HT1080 (cell line): ENCODE data around the gene DRAXIN. TPM values are rescaled to one million over a fixed set of nuclear protein-coding genes. Genes with fewer than 3 reads are reported as not detected.
A peak's percentile ranks its signal among the peaks of the same experiment; 100 is the strongest.

Experiments used
- DNase-seq: peaks from one replicate; pipeline ENCODE4 v3.0.0-alpha.2; 2015; ENCODE audit warnings: low read depth
- total RNA-seq: library from RNA; depleted of rRNA; stranded (reverse); fragments of >200 nt; shearing (Covaris generic); gene quantifications from 2 replicates; pipeline ENCODE4 v1.2.3, GENCODE V29; 2014

The DRAXIN gene
- total RNA-seq, 1 experiment from 2014 or later: 0.32 TPM

DNA sequence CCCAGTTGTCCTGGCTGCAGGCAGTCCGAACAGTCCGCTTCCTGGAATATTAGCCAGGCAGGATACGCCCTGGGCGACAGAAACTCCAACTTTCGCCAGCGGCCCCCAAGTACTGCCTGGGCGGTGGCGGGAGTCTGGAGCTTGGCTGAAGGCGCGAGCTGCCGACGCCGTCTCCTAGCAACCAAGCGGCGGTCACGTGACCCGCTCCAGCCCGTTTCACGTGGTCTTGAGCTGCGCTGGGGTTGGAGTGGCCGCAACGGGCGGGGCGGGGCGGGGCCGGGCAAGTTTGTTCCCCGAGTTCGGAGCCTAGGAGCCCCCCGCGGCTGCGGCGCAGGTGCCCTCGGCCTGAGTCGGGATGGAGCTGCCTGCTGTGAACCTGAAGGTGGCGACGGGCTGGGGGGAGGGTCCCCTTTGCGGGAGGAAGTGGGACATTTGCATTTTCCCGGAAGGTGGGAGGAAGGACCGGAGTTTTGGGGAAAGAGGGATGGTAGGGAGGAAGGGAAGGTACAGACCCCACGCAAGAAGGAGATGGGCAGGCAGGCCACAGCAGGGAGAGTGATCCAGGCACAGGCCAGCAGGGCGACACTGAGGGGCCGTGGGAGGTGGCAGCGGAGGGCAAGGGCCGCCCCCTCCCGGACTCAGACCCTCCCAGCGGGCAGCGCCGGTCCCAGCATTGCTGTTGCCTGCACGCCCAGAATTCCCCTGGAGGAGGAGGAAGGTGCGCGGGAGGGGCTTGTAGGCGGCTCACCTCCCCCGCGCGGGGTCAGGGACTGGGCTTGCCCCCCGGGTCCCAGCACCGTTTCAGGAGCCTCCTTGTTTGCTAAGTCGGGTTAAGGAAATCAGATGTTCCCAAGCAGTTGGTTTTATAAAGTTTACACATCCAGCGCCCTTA lies 44.6 kb downstream of the DRAXIN start, which contains the start of gene AGTRAP:
Gene AGTRAP (plus strand): TSS at position 283 of the 892 bp plus-strand sequence. CDS start 73 bp downstream, at position 356.
- peak; percentile 87 for DNase-seq

DNA sequence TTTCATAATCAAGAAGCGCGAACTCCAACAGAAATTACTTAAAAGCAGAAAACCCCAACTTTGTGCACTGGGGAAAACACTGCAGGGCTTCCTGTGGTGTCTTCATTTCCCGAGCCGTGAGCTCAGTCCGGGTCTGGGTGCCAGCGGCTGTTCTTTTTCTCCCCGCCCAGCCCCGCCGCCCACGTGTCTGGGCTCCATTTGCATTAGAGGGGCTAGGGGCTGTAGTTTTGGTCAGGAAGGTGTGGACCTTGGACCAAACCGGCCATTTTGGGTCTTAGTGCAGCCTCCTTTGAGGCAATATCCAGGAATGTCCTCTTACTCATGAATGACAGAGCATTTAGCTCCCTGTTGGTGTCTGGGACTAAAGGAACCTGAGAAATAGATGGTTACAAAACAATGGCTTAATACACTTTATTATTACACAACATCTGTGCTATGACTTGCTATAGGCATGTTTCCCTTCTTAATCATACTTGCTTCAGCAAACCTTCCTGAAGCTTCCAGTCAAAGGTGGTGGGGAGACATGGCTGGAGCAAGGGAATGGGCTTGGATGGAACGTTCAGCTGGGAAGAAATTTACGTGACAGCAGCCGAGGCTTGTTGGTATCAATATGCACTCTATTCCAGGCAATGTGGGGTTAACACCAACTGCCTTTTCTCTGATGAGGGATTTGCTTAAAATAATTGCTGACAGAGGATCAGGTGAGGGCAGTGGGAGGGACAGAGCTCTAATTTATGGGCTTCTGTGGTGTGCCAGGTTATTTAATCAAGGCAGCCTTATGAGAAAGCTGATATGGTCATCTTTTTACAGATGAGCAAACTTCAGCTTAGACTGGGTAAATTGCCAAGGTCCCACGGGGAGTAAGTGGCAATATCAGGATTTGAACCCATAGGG lies 45.5 kb downstream of the DRAXIN start:
- peak; percentile 77 for DNase-seq

DNA sequence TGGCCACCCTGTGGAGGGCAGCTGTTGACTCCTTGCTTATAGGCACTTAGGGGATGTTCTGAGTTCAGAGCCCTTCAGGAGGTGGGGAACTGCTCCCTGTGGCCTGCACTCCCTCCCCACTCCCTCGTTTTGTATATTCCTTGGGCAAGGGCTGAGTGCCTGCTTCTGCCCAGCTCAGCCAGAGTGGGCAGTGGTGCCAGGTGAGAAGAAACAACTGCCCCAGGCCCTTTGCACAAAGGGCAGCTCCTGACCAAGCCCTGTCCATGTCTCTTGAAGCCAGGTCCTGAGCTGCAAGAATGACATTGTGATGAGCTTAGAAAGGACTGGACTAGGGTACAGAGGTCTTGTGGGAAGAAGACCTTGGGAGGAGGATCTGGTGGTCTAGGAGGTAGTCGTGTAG lies 46.6 kb downstream of the DRAXIN start:
- no peak for DNase-seq

DNA sequence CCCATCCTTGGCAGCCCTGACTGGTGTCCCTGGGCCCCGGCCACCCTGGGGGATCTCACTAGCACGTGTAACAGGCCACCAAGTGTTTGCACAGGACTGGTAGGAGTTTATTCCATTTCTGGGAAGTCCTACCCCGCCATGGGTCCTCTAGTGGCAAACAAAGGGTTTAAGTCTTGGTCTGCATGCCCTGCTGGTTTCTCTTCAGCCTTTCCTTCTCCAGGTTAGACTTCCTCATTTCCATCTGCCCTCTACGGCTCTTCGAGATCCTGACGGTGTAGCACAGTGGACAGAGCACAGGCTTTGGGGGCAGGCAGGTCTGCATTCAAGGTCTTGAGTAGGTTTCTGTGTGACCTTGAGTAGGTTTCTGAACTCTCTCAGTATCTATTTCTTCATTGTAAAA lies 47.3 kb downstream of the DRAXIN start:
- no peak for DNase-seq

DNA sequence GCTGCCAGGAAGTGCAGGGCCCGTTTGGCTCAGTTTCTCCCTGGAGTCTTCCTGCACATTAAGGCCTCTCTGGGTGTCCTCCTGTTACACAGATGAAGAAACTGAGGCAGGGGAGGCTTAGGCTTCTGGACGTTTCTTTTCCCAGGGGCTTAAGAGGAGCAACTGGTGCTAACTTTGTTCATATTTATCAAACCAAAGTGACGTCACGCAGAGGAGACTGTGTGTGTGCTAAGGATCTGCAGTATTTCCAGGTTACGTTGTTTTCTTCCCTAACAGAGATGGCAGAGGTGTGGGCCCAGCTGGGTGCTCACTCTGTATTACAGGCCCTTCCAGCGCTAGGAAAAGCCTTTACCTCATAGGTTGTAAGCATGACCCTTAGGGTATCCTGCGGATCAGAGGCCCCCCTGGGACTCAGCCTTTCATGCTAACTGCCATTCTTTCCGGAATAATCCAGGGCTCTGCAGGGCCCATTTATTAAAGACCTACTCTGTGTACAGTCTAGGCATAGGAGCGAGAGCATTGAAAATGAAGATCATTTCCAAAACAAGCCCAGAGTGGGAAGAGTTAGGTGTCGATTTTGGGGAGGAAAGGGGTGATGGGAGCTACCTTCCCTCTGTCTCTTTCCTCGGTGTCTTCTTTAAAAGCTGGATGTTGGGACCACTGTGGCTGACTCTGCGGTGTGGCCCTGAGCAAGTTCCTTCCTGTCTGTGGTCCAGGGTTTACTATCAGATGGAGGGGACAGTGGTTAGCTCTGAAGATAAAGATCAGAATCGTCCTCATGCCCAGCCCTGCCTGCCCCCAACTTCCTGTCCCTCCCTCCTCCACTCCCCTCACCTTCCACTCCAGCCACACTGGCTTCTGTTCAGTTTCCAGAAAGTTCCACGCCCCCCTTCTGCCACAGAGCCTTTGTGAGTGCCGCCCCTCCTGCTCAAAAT lies 49.0 kb downstream of the DRAXIN start:
- DNase-seq: peak; percentile 23

DNA sequence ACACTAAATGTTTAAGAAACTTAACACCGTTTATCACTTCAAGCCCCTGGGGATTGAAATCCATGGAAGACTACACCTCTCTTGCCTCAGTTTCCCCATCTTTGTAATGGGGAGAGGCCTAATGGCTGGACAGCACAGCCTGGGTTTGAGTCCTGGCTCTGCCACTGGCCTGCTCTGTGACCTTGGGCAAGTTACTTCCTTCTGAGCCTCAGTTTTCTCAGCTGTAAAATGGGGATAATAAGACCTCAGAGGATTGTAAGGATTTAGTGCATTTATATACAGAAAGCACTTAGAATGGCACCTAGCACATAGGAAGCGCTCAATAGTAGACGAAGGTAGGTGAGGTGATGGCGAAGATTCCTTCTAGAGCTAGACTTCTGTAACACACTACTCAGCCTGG lies 50.0 kb downstream of the DRAXIN start:
- no peak for DNase-seq

DNA sequence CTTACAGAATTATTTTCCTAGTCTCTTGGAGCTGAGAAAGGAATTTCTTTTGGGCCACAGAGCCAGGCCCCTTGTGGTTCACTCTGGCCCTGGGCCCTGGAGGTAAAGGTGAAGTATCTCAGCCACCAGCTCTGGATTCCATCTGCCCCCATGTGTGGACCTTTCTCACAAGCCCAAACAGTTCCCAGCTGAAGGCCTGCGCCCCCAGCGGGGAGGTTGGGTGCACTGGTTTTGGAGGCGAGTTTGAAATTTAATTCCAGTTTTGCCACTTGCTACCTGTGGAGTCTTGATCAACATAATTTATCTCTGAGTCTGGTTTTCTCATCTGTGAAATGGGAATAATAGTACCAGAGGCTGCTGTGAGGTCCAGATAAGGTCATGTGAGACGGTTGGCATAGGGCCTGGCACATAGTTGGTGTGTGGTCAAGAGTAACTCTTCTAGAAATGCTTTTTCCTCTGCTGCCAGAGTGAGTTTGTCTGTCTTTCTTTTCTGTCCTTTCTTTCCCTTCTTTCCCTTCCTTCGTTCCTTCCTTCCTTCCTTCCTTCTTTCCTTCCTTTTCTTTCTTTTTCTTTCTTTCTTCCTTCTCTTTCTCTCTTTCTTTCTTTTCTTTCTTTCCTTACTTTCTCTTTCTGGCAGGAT lies 50.5 kb downstream of the DRAXIN start:
- DNase-seq: no peak

DNA sequence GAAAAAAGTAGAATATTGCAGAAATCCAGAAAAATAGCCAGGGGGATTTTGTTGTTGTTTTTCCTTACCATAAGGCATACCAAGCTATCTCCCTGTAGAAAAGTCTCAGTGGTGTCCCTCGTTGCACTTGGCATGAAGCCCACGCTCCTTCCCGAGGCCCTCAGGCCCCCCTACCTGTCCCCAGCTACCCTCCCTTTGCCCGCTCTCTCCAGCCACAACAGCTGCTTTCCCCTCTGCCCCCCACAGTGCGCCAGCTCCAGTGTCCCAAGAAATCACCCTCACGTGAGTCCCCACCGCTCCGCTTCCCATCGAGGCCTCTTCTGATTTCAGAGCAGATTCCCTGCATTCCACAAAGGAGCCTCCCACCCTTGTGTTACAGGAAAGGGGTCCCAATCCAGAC lies 52.8 kb downstream of the DRAXIN start:
- no peak for DNase-seq

DNA sequence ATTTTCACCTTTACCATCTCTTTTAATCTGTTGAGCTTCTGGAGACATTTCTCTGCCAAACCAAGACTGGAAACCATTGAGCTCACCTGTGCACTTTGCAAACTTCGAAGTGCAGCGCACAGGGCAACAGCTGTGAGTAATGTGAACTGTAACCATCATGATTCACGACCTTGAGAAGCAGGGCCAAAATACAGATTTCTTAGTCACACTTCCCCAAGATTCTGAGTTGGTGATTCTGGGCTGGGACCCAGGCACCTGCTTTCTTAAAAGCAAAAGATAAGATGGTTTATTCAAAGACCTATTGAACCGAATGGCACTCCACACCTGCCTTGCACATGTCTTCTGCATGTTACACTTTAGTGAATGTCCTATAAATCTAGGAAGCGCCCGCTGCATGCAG lies 54.6 kb downstream of the DRAXIN start:
- peak; percentile 21 for DNase-seq

DNA sequence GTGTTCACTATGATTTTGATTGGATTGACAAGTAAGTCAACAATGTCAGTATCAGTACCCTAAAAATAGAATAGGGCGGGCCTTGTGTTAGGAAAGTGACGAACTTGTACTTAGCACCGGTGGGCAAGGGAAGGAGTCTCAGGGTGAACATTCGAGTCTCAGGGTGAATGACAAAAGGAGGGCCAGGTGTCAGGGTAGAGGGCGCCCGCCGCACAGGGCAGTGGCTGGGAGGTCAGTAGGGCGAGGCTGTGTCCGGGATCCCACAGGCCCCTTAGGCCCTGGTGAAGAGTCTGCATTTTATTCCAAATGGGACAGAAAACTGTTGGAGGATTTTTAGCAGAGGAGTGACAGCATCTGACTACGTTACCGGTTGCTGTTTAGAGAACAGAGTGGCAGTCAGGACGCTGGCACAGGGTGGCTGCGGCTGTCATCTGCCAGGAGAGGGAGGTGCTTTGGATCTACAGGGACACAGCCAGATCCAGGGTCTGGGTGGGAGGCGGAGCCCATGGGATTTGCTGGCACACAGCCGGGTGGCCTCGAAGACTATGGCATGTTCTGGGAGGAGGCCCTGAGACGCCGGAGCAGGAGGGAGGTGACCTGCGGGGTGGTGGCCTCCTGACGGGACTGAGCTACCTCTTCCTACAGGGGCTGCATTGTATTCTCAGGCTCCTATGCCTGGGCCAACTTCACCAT lies 55.4 kb downstream of the DRAXIN start:
- DNase-seq: no peak

DNA sequence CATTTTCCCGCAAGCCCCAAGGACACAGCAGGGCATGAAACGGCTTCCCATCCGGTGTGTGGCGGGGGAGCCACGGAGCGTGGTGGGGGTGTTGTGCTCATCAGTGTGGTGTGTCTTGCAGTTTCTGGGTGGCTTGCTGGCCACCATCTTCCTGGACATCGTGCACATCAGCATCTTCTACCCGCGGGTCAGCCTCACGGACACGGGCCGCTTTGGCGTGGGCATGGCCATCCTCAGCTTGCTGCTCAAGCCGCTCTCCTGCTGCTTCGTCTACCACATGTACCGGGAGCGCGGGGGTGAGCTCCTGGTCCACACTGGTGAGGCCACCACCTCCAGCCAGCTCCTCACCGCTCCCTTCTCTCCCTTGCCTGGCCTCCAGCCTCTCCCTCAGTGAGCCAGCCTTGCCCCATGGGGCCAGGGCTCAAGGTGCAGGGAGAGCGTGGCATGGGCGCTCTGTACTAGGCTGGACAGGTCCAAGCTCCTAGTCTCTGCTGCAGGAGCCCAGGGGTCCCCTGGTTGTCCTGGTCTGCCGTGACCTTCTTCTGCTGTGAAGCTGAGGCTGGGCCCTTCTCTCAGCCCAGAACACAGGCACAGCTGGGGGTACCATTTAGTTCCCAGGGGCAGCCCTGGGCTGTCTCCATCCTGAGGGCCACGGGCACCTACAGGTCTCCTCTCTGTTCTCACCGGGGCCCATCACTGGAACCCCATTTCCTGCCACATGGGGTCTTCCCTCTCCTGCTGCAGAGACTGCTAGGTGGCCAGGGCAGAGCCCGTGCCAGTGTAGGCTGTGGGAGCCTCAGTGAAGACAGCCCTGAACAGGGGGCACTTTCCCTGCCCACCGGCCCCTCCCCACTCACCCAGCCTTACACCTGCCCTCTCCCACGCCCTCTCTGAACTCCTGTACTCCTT lies 57.0 kb downstream of the DRAXIN start:
- DNase-seq: no peak

DNA sequence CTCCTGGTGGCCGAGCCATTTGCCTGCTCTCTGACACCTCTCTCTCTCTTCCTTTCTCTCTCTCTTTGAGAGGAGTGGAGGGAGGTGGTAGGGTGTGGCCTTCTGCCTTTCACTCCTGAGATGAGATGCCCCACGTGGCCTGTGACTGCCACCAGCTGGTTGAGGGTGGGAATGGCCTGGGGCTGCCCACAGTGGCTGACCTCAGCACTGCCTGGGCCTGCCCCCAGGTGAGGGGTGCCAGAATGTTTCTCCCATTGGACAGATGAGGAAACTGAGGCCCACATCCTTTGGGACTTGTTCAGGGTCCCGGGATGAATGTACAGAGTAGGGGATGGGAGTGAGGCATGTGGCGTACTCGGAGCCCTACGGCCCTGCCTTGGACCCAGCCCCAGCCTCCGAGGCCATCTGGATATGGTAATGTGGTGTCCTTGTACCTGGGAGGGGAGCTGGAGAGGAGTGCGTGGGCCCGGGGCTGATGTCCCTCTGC lies 57.7 kb downstream of the DRAXIN start:
- peak; percentile 62 for DNase-seq

DNA sequence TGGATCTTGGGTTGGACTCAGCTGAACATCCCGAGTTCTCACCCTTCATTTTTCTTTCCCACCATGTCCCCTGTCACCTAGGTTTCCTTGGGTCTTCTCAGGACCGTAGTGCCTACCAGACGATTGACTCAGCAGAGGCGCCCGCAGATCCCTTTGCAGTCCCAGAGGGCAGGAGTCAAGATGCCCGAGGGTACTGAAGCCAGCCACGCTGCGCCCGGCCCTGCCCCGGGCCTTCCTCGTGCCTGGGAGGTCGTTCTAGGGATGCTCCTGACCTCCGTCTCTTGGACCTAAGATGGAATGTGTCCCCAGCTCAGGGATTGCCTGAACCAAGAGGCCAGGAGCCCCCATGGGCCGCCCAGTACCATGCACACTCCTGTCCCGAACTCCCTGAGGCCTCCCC lies 58.5 kb downstream of the DRAXIN start:
- no peak for DNase-seq

DNA sequence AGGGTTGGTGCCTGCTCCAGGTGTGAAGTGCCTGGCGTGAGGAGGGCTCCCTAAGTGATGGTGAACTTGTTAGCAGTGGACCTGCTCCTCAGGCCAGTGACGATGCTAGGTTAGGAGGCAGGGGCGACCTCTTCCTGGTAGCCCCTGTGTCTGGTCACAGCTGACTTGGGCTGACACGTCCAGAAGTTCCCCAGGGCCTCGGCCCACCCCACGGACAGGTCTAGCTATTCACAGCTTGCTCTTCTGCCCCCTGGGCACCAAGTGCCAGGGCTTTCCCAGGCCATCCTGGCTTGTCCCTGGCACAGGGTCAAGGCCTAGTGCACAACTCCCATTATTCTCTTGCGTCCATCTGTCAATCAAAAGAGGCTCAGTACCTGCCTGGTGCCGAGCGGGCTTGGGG lies 59.6 kb downstream of the DRAXIN start:
- DNase-seq: no peak

DNA sequence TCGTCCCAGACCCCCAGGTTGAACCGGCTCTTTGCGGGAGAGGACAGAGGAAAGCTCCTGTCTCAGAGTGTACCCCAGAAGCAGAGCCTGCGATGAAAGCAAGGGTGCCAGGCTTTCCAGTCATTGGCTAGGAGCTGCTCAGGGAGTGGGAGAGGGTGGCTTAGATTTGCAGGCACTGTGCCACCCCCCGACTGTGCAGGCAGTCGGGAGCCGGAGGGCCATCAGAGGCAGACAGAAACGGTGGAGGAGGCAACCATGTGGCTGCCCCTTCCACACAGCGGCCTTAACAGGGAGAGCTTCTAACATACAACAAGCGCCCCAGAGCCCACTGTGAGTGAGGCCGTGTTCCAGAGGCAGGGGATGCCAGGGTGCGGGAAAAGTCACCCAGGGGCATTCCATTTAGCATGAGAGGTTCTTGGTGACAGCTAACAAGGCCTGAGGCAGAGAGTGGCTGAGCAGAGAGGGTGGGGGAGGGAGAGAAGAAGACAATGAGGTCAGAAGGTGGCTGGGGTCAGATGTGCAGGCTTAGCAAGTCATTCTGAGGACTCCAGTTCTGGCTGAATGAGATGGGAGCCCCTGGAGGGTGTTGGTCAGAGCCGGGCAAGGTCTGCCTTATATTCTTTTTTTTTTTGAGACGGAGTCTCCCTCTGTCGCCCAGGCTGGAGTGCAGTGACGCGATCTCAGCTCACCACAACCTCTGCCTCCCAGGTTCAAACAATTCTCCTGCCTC lies 61.0 kb downstream of the DRAXIN start:
- DNase-seq: no peak

DNA sequence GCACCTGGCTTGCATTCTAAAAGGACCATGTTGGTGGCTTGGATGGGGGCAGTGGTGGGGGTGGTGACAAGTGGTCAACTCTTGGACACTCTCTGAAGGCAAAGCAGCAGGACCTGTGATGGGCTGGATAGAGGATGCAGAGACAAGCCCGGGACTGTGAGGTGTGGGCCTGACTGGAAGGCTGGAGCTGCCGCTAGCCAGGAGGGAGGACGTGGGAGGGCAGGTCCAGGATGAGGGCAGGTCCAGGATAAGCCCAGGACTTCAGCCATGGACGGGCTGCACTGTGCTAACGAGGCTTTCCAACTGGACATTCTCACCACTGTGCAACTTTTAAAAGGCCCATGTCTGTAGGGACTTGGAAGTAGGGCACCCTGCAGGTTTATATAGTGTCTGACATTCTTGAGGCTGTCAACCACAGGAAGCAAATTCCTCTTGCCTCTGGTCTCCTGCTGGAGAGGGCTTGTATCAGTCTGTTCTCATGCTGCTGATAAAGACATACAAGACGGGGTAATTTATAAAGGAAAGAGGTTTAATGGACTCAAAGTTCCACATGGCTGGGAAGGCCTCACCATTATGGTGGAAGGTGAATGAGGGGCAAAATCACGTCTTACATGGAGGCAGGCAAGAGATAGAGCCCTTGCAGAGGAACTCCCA lies 62.2 kb downstream of the DRAXIN start:
- peak; percentile 17 for DNase-seq

DNA sequence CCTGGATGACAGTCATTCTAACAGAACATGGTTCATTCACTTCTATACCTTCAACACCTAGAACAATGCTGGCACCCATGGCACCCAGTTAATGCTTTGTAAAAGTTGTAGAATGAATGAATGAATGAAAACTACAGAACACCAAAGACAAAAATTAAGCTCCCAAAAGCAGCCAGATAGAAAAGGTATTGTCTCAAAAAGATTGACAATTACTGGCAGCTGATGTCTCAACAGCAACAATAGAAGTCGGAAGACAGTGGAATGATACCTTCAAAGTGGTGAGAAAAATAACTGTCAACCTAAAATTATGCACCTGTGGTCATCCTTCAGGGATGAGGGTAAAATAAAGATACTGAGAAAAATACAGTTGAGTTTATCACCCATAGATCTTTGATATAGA lies 65.5 kb downstream of the DRAXIN start:
- DNase-seq: no peak
